KOPT-K1 (cell line): ENCODE data around the gene SMIM12.
A peak's percentile ranks its signal among the peaks of the same experiment; 100 is the strongest.

Experiments used
- H3K27ac ChIP-seq: fragments of 200-600 bp; sonication (generic); 2 replicates; pipeline ENCODE4 v1.5.1; 2016; ENCODE audit warnings: antibody characterized with exemption, mild to moderate bottlenecking, low read depth, low read length; ENCODE audit not compliant: poor library complexity, severe bottlenecking
- H3K36me3 ChIP-seq: fragments of 200-600 bp; sonication (generic); 2 replicates; pipeline ENCODE4 v1.5.1; 2017; ENCODE audit warnings: antibody characterized with exemption, mild to moderate bottlenecking, low read length, moderate library complexity; ENCODE audit not compliant: insufficient read depth
- H3K9me3 ChIP-seq: fragments of 200-600 bp; sonication (generic); 2 replicates; pipeline ENCODE4 v1.5.1; 2017; ENCODE audit warnings: antibody characterized with exemption, low read length, mild to moderate bottlenecking; ENCODE audit not compliant: insufficient read depth, poor library complexity, severe bottlenecking

SMIM12 gene

GRCh38 chr1:34885405-34886247, 26.1 kb upstream of the SMIM12 start:
- no peaks in the 10 kb centered on the region for H3K36me3 ChIP-seq
- no peak overlapping the region for H3K27ac ChIP-seq
- H3K9me3 ChIP-seq: peaks cover 6% of the 10 kb centered on the region

DNA sequence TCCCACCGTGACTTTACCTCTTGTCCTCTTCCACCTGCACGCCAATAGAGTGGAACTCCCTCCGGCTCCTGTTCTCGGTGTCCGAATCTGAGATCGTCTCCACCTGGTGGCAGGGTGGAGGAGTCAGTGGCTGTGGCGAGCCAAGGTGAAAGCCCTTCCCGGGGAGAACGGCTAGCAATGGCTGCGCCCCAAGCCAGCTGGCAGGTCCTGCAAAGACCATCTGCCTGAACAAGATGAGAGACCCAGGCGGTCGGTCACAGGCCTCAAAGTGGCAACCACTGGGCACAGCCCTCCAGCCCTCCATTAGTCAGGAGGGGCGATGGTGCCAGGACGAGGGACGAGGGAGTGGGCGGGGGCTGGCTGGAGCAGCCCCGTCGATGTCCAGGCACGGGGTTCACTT, 25.4 kb upstream of the SMIM12 start:
- H3K27ac ChIP-seq: no peak overlapping the region
- peaks cover 6% of the 10 kb centered on the region for H3K9me3 ChIP-seq
- H3K36me3 ChIP-seq: no peaks in the 10 kb centered on the region

DNA sequence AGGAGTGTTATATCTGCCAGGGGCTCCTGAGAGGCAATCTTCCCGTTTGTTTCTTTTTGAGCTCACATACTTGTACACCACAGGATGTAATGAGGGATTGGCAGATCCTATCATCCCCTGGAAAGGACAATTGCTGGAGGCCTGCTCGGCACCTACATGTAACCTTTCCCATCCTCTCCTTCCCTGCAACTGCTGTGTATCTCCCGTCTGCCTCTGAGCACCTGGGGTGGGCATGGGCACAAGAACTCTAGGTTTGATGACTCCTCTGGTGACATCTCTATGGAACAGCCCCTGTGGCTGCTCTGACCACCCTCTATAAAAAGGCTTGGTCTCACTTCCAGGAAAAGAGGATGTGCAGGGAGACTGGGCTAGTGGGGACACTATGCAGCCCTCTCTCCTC, 25.0 kb upstream of the SMIM12 start:
- H3K27ac ChIP-seq: no peak overlapping the region
- H3K9me3 ChIP-seq: peaks cover 6% of the 10 kb centered on the region
- no peaks in the 10 kb centered on the region for H3K36me3 ChIP-seq

DNA sequence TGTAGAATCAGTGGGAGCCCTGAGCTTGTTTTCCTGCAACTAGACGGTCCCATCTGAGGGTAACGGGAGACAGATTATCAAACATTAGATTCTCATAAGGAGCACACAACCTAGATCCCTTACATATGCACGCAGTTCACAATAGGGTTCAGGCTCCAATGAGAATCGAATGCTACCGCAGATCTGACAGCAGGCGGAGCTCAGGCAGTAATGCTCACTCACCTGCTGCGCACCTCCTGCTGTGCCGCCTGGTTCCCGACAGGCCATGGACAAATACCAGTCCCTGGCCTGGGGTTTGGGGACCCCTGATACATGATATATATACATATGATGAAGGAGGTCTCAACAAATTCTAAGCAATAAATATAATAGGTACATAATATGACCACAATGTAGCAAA, 19.7 kb upstream of the SMIM12 start:
- H3K27ac ChIP-seq: no peak overlapping the region
- H3K9me3 ChIP-seq: peaks cover 6% of the 10 kb centered on the region
- no peaks in the 10 kb centered on the region for H3K36me3 ChIP-seq

DNA sequence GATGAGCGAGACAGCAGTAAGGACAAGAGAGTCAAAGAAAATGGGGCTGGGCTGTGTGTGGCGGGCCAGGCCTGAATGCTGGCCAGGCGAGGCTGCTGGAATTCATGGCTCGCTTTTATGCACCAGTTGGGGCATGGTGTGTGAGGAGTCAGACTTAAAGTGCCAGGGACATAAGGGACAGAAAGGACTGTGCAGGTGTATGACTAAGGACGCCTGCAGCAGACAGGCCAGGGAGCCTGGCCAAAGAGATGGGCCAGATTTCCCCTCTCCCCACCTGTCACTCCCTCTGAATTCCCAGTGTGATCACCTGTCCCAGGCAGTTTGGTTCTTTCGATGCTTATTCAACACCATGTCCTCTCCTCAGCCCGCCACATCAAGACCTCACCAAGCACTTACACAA, 16.9 kb upstream of the SMIM12 start:
- H3K27ac ChIP-seq: no peak overlapping the region
- H3K36me3 ChIP-seq: no peaks in the 10 kb centered on the region
- H3K9me3 ChIP-seq: peaks cover 5% of the 10 kb centered on the region

- Histone ChIP-seq H3K9me3 (no peaks in the 10 kb centered on the region), H3K27ac (no peak overlapping the region), H3K36me3 (no peaks in the 10 kb centered on the region)
Measured at GRCh38 chr1:34874296-34874952, 14.9 kb upstream of the SMIM12 start.

GRCh38 chr1:34872133-34872503, 12.6 kb upstream of the SMIM12 start:
- H3K9me3 ChIP-seq: no peaks in the 10 kb centered on the region
- H3K27ac ChIP-seq: no peak overlapping the region
- no peaks in the 10 kb centered on the region for H3K36me3 ChIP-seq

DNA sequence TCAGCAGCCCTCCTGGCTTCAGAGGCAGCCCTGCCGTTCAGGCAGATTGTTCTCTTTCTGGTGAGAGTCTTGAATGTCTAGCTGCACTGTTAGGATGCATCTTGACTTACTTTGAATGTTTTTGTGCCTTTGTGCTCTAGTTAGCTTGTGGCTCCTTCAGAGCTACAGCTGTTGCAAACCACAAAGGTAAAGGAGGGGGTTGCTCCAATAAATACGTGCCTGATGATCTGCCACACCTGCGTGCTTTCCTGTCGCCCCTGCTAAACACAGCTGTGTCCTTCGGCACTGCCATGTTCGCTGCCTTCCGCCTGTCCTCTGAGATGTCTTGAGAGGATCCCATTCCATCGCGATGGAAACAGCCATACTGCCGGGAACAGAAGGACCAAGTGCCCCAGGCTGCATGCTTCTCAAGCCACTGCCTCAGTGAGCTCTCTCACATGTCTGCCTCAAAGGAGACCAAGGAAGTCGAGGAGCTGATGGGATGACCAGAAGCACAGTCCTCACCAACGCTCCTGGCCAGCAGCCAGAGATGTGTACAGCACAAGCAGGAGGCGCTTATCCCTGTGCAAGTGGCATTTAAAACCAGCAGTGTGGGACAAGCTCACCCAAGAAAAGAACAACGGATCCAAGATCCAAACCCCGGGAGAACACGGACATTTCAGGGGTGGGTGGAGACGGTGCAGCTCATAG, 12.0 kb upstream of the SMIM12 start:
- no peak overlapping the region for H3K27ac ChIP-seq

DNA sequence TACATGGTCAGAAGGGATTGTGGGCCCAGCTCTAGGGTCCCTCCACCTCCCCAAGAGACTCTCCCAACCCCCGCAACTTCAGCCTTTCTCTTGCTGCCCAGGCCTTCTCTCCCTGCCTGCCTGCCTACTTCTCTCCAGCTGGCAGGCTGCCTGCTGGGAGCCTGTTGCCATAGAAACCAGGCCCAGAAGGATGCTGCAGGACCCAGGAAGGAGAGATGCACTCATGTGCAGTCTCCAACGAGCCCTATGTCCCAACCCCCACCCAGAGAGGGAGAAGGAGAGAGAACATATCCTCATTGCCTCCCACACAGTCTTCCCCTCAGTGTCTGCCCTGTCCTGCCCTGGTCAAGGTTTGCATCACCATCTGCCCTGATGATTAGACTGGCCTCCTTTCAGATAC, 10.8 kb upstream of the SMIM12 start:
- Histone ChIP-seq H3K27ac (no peak overlapping the region), H3K36me3 (no peaks in the 10 kb centered on the region), H3K9me3 (no peaks in the 10 kb centered on the region)

More for the DNA sequence above, 12.0 kb upstream of the SMIM12 start:
- no peaks in the 10 kb centered on the region for H3K9me3 ChIP-seq
- no peaks in the 10 kb centered on the region for H3K36me3 ChIP-seq

- no peak overlapping the region for H3K27ac ChIP-seq
- H3K36me3 ChIP-seq: no peaks in the 10 kb centered on the region
- no peaks in the 10 kb centered on the region for H3K9me3 ChIP-seq
Measured at GRCh38 chr1:34869760-34870159, 10.2 kb upstream of the SMIM12 start.

DNA sequence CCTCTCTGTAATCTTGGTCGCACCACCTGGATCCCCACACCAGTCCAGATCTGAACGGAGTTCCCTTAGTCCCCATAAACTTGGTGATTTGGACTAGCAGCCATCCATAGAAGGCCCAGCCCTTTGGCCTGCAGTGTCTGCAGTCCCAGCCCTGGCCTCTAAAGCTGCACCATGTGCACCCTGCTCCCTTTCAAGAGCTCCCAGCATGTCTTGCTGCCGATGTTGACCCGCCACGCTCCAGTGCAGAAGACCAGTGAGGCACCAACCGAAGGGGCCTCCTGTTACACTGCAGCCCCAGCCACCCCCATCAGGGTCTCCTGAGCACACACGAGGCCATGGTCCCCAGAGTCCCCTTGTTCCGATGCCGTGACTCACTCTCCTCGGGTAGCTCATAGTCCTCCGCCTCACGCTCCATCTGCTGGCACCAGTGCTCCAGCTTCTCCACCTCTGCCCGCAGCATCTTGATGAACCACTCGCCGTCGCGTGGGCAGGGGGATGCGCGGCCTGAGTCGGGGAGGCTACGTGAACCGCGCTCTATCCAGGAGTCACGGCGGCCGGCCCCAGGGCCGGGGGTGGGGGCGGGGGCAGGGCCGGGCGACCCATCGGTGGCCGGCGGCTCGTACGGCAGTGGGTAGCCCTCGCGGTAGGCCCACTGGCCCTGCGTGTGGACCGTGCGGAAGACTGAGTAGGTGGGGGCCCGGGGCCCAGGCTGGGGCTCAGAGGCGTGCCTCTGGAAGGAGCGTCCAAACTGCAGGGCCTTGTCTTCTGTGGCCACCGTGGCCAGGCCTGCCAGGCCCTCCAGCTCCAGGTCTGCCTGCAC, 8.9 kb upstream of the SMIM12 start:
- no peak overlapping the region for H3K27ac ChIP-seq
- H3K36me3 ChIP-seq: no peaks in the 10 kb centered on the region
- no peaks in the 10 kb centered on the region for H3K9me3 ChIP-seq

DNA sequence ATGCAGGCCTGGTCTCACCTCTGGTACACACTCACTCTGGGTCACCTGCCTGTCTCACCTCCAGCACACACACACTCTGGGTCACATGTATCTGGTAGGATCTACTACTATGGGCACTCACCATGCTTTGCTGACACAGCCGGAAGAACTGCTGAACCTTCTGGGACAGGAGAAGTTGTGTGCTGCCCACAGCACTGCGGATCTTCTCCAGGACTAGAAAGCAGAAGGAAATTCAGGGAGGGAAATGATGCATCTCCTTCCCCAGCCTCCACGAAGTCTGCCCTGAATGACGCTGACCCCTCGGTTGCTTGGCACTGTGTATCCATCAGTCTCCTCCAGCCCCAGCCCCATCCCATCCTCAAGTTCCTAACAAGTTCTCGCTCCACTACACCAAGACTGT, 7.9 kb upstream of the SMIM12 start:
- no peaks in the 10 kb centered on the region for H3K36me3 ChIP-seq
- H3K9me3 ChIP-seq: no peaks in the 10 kb centered on the region
- H3K27ac ChIP-seq: no peak overlapping the region

GRCh38 chr1:34866762-34867109, 7.2 kb upstream of the SMIM12 start:
- Histone ChIP-seq H3K27ac (no peak overlapping the region), H3K9me3 (no peaks in the 10 kb centered on the region), H3K36me3 (no peaks in the 10 kb centered on the region)

DNA sequence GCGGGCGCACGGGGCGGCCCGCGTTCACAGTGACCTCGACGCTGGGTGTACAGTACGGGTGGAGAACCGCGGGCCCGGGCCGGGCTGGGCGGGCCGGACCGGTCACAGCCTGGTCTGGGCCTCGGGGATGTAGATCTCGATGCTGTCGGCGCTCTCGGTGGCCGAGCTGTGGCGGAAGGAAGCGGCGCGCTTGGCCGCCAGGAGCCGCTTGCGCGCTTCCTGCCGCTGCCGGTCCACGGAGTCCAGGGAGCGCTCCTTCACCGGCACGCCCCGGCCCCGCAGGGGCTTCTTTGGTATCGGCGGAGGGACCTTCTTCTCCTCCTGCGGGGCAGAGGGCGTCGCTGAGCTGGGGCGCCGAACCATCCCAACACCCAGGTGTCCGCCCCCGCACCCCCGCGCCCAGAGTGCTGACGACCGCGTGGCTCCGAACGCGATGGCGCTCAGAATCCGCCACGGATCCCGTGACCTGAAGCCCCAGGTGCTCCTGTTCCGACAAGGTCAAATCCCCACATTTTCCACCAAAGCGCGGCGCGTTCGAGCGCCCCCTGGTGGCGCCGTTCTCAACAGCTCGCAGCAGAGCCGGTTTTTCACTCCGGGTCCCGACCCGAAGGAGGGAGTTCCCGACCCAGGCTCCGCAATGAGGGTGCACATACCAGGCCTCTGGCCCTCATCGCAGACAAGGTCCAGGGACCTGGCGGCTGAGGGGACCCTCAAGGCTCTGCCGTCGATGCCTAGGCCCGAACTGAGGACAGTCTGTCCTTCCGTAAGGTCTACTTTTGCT, 6.6 kb upstream of the SMIM12 start:
- peak overlapping the region; percentile 26 for H3K27ac ChIP-seq
- no peaks in the 10 kb centered on the region for H3K36me3 ChIP-seq
- no peaks in the 10 kb centered on the region for H3K9me3 ChIP-seq
